HL-60 (cell line): ENCODE measurements around the gene PTPRR.

Experiments
- TF ChIP-seq, protein P1 (sequence below): IDR thresholded peaks from one replicate; pipeline ENCODE4 v1.5.1; 2011; ENCODE audit warnings: low read length, control low read depth, inconsistent platforms; ENCODE audit not compliant: insufficient read depth
- TF ChIP-seq, protein P2 (sequence below): IDR thresholded peaks from 2 replicates; pipeline ENCODE4 v1.6.1; 2012; ENCODE audit warnings: low read depth; ENCODE audit not compliant: insufficient replicate concordance

GRCh38 chr12:70849265-70849960 is 71.1 kb downstream of the PTPRR start:
- TF ChIP-seq, protein P1, sequence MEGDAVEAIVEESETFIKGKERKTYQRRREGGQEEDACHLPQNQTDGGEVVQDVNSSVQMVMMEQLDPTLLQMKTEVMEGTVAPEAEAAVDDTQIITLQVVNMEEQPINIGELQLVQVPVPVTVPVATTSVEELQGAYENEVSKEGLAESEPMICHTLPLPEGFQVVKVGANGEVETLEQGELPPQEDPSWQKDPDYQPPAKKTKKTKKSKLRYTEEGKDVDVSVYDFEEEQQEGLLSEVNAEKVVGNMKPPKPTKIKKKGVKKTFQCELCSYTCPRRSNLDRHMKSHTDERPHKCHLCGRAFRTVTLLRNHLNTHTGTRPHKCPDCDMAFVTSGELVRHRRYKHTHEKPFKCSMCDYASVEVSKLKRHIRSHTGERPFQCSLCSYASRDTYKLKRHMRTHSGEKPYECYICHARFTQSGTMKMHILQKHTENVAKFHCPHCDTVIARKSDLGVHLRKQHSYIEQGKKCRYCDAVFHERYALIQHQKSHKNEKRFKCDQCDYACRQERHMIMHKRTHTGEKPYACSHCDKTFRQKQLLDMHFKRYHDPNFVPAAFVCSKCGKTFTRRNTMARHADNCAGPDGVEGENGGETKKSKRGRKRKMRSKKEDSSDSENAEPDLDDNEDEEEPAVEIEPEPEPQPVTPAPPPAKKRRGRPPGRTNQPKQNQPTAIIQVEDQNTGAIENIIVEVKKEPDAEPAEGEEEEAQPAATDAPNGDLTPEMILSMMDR = no peak
- TF ChIP-seq, protein P2, sequence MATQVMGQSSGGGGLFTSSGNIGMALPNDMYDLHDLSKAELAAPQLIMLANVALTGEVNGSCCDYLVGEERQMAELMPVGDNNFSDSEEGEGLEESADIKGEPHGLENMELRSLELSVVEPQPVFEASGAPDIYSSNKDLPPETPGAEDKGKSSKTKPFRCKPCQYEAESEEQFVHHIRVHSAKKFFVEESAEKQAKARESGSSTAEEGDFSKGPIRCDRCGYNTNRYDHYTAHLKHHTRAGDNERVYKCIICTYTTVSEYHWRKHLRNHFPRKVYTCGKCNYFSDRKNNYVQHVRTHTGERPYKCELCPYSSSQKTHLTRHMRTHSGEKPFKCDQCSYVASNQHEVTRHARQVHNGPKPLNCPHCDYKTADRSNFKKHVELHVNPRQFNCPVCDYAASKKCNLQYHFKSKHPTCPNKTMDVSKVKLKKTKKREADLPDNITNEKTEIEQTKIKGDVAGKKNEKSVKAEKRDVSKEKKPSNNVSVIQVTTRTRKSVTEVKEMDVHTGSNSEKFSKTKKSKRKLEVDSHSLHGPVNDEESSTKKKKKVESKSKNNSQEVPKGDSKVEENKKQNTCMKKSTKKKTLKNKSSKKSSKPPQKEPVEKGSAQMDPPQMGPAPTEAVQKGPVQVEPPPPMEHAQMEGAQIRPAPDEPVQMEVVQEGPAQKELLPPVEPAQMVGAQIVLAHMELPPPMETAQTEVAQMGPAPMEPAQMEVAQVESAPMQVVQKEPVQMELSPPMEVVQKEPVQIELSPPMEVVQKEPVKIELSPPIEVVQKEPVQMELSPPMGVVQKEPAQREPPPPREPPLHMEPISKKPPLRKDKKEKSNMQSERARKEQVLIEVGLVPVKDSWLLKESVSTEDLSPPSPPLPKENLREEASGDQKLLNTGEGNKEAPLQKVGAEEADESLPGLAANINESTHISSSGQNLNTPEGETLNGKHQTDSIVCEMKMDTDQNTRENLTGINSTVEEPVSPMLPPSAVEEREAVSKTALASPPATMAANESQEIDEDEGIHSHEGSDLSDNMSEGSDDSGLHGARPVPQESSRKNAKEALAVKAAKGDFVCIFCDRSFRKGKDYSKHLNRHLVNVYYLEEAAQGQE = no peak
